ENCODE measurements around the gene ATRIP.

DNA sequence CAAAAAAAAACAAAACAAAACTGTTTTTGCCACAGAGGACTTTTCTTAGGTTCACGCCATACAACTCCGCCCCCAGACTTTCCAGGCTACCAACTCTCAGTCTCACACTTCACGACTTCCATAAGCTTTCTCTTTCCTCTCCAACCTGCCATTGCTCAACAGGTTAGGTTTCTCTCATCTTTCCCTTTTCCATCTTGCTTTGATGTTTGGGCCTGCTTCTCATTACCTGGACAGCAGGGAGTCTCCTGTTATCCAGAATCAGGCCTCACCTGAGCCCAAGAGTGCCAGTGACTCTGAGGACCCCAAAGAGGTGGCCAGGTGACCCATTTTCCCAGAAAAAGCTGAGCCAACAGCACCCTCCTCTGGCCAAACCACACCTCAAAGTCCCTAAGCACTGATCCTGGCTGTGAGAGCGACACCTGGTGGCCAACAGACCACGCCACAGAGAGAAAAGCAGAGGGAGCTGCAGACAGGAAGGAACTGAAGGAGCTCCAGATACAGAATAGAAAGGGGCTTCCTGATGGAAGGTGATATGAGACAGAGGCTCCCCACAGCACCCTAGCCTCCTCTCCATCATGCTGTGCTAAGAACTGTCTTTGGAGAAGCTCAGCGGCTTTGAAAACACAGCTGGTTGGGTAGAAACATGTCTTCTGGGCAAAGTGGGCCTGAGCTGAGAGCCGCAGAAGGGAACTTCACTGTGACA, 10.6 kb upstream of the ATRIP start:
- TF ChIP-seq, protein P1, sequence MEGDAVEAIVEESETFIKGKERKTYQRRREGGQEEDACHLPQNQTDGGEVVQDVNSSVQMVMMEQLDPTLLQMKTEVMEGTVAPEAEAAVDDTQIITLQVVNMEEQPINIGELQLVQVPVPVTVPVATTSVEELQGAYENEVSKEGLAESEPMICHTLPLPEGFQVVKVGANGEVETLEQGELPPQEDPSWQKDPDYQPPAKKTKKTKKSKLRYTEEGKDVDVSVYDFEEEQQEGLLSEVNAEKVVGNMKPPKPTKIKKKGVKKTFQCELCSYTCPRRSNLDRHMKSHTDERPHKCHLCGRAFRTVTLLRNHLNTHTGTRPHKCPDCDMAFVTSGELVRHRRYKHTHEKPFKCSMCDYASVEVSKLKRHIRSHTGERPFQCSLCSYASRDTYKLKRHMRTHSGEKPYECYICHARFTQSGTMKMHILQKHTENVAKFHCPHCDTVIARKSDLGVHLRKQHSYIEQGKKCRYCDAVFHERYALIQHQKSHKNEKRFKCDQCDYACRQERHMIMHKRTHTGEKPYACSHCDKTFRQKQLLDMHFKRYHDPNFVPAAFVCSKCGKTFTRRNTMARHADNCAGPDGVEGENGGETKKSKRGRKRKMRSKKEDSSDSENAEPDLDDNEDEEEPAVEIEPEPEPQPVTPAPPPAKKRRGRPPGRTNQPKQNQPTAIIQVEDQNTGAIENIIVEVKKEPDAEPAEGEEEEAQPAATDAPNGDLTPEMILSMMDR (IDR thresholded peaks at IDR 0.05), result peak; percentile 98 to 100 (median 99)
- TF ChIP-seq POLR2A (IDR thresholded peaks at IDR 0.05), result no peak

Data from heart left ventricle (tissue), 13 donors.